HUES64 (cell line): ENCODE data around the gene CARS1.

Experiments used
- H3K27ac ChIP-seq: 2 replicates; pipeline ENCODE4 v1.7.0; 2013; ENCODE audit warnings: low read depth, low read length, inconsistent platforms
- H3K27me3 ChIP-seq: 2 replicates; pipeline ENCODE4 v1.6.1; 2013; ENCODE audit warnings: mild to moderate bottlenecking, low read length; ENCODE audit not compliant: insufficient read depth
- H3K36me3 ChIP-seq: 2 replicates; pipeline ENCODE4 v1.6.1; 2013; ENCODE audit warnings: mild to moderate bottlenecking, low read length; ENCODE audit not compliant: insufficient read depth
- H3K4me1 ChIP-seq: 2 replicates; pipeline ENCODE4 v1.6.1; 2013; ENCODE audit warnings: mild to moderate bottlenecking, low read length, moderate library complexity; ENCODE audit not compliant: insufficient read depth
- H3K4me3 ChIP-seq: 2 replicates; pipeline ENCODE4 v1.5.1; 2013; ENCODE audit warnings: mild to moderate bottlenecking, low read length, moderate library complexity
- H3K9ac ChIP-seq: 2 replicates; pipeline ENCODE4 v1.6.1; 2013; ENCODE audit warnings: mild to moderate bottlenecking, low read depth, low read length
- H3K9me3 ChIP-seq: 2 replicates; pipeline ENCODE4 v1.6.1; 2013; ENCODE audit warnings: low read depth, low read length; ENCODE audit not compliant: insufficient read depth
- WGBS: fragments of 150-250, 120-280 bp; methylation state at CpG from one replicate; pipeline ENCODE4 v1.1.7; 2013; ENCODE audit warnings: missing lambda C conversion rate; 5-methylcytosine and 5-hydroxymethylcytosine counted together

CARS1 gene

GRCh38 chr11:3056296-3057068 lies 741 bp downstream of the CARS1 start:
- no peaks in the 10 kb centered on the region for H3K27me3 ChIP-seq
- peak overlapping the region; percentile 95; the same call in 1 of the 2 replicates for H3K27ac ChIP-seq
- H3K9me3 ChIP-seq, result no peaks in the 10 kb centered on the region
- WGBS, result 7% methylated on average over 29 of the region's 29 CpGs
- H3K36me3 ChIP-seq, result peaks cover 9% of the 10 kb centered on the region
- H3K9ac ChIP-seq, result peak overlapping the region; percentile 97
- peak overlapping the region; percentile 99 for H3K4me3 ChIP-seq
- H3K4me1 ChIP-seq, result peaks cover 18% of the 10 kb centered on the region

DNA sequence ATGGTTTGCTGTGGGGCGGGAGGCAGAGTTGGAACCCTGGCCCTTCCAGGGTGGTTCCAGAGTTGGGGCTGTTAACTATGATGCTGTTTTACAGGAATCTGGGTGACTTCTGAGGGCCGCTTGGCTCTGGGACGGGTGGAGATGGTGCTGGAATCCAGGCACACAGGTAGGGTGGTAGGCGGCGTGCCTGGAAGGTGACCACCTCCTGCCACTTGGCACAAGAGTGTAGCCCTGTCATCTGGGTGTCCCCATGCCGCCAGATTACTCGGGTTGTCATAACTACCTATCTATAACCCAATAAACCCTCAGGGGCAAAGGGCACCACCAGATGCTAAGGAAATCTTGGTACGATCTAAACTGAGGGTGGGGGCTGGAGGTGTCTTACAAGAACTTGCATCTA lies 1.3 kb downstream of the CARS1 start:
- peak overlapping the region; percentile 99 for H3K4me3 ChIP-seq
- WGBS, result 96% methylated on average over 8 of the region's 8 CpGs
- no peak overlapping the region for H3K27ac ChIP-seq
- H3K9me3 ChIP-seq, result no peaks in the 10 kb centered on the region
- H3K9ac ChIP-seq, result no peak overlapping the region
- H3K4me1 ChIP-seq, result peaks cover 21% of the 10 kb centered on the region
- no peaks in the 10 kb centered on the region for H3K27me3 ChIP-seq
- peaks cover 9% of the 10 kb centered on the region for H3K36me3 ChIP-seq

GRCh38 chr11:3052567-3052966 lies 4.7 kb downstream of the CARS1 start:
- no peak overlapping the region for H3K27ac ChIP-seq
- H3K36me3 ChIP-seq, result peaks cover 9% of the 10 kb centered on the region
- H3K4me1 ChIP-seq, result peaks cover 17% of the 10 kb centered on the region
- H3K9me3 ChIP-seq, result no peaks in the 10 kb centered on the region
- 93% methylated on average over 11 of the region's 11 CpGs for WGBS
- no peak overlapping the region for H3K4me3 ChIP-seq
- no peaks in the 10 kb centered on the region for H3K27me3 ChIP-seq
- no peak overlapping the region for H3K9ac ChIP-seq

DNA sequence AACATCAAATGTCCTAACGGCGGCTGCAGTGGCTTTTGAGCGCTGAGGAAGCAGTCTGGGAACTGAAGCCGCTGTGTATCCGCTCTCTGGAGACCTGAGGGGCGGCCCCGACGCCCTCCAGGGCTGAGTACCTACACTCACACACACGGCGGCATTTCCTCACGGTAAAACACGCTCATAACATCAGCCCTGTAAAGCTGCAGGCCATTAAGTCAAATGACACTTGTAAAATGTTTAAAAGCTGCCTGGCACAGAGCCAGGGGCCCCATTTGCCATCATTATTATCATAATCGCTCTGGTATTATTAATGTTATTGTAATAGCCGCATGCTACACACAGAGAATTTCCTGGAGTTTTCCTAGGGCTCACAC lies 5.1 kb downstream of the CARS1 start:
- no peak overlapping the region for H3K27ac ChIP-seq
- WGBS, result 77% methylated on average over 12 of the region's 14 CpGs
- peaks cover 17% of the 10 kb centered on the region for H3K4me1 ChIP-seq
- H3K27me3 ChIP-seq, result no peaks in the 10 kb centered on the region
- H3K9ac ChIP-seq, result no peak overlapping the region
- no peaks in the 10 kb centered on the region for H3K9me3 ChIP-seq
- no peak overlapping the region for H3K4me3 ChIP-seq
- H3K36me3 ChIP-seq, result peaks cover 13% of the 10 kb centered on the region

- Histone ChIP-seq H3K4me1 (peaks cover 17% of the 10 kb centered on the region), H3K9ac (no peak overlapping the region), H3K27ac (no peak overlapping the region), H3K36me3 (peaks cover 13% of the 10 kb centered on the region), H3K4me3 (no peak overlapping the region), H3K27me3 (no peaks in the 10 kb centered on the region), H3K9me3 (no peaks in the 10 kb centered on the region)
- WGBS, result 75% methylated on average over 12 of the region's 13 CpGs
Measured at GRCh38 chr11:3051196-3052108, 5.8 kb downstream of the CARS1 start.

- no peak overlapping the region for H3K4me3 ChIP-seq
- WGBS, result 94% methylated on average over 18 of the region's 18 CpGs
- no peak overlapping the region for H3K27ac ChIP-seq
- H3K27me3 ChIP-seq, result no peaks in the 10 kb centered on the region
- no peaks in the 10 kb centered on the region for H3K9me3 ChIP-seq
- peaks cover 14% of the 10 kb centered on the region for H3K36me3 ChIP-seq
- peaks cover 11% of the 10 kb centered on the region for H3K4me1 ChIP-seq
- H3K9ac ChIP-seq, result no peak overlapping the region
Measured at GRCh38 chr11:3050386-3051195, 6.6 kb downstream of the CARS1 start.

- Histone ChIP-seq H3K27me3 (no peaks in the 10 kb centered on the region), H3K9me3 (no peaks in the 10 kb centered on the region), H3K27ac (no peak overlapping the region), H3K4me1 (peaks cover 11% of the 10 kb centered on the region), H3K9ac (no peak overlapping the region), H3K36me3 (peaks cover 18% of the 10 kb centered on the region), H3K4me3 (no peak overlapping the region)
- WGBS, result 82% methylated on average over 18 of the region's 18 CpGs
Measured at GRCh38 chr11:3049430-3050243, 7.6 kb downstream of the CARS1 start.

DNA sequence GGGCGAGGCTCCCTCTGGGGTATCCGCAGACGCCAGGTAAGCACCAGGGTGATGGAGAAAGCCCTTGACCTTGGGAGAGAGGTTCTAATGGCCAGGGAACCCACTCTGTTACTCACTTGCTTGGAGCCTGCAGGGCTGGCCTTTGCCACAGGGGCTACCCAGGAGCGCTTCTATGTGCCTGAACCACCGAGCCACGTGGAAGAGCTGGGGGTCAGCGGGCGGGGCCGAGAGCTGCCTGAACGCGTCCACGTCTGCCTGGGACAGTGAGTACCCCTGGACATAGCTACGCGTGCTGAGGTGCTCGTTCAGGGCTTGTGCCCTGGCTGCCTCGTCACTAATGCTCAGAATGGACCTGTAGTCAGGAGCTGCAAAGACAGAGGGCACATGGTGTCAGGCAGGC lies 9.6 kb downstream of the CARS1 start:
- Histone ChIP-seq H3K27ac (no peak overlapping the region), H3K9me3 (no peaks in the 10 kb centered on the region), H3K4me1 (peaks cover 11% of the 10 kb centered on the region), H3K4me3 (no peak overlapping the region), H3K9ac (no peak overlapping the region), H3K36me3 (peaks cover 13% of the 10 kb centered on the region), H3K27me3 (no peaks in the 10 kb centered on the region)
- WGBS, result 96% methylated on average over 16 of the region's 16 CpGs

DNA sequence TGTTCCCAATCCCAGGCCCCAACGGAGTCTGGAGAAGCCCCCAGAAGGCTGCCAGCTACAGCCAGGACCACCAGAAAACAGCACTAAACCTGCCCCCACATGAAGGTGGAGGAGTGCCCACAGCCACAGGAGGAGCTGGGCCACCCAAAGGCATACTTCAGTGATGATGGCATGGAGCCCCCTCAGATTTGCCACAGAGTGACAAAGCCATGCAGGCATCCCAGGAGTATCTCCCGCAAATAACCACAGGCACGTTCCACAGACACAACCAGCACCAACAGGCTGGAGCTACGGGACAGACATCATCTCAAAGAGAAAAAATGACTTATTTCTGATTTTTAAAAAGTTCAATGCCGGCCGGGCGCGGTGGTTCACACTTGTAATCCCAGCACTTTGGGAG lies 10.6 kb downstream of the CARS1 start:
- H3K27me3 ChIP-seq, result no peaks in the 10 kb centered on the region
- H3K27ac ChIP-seq, result no peak overlapping the region
- H3K4me1 ChIP-seq, result peaks cover 5% of the 10 kb centered on the region
- WGBS, result 83% methylated on average over 8 of the region's 8 CpGs
- H3K9ac ChIP-seq, result no peak overlapping the region
- H3K36me3 ChIP-seq, result peaks cover 19% of the 10 kb centered on the region
- H3K9me3 ChIP-seq, result no peaks in the 10 kb centered on the region
- no peak overlapping the region for H3K4me3 ChIP-seq

GRCh38 chr11:3046190-3046589 lies 11.0 kb downstream of the CARS1 start:
- WGBS, result 93% methylated on average over 12 of the region's 12 CpGs
- Histone ChIP-seq H3K36me3 (peaks cover 24% of the 10 kb centered on the region), H3K4me3 (no peak overlapping the region)

More at GRCh38 chr11:3046190-3046589, 11.0 kb downstream of the CARS1 start:
- Histone ChIP-seq H3K27me3 (no peaks in the 10 kb centered on the region), H3K9me3 (no peaks in the 10 kb centered on the region), H3K27ac (no peak overlapping the region), H3K9ac (no peak overlapping the region), H3K4me1 (peaks cover under 1% of the 10 kb centered on the region; the same call in 1 of the 2 replicates)
